H9 (cell line): Measurements from ENCODE around the gene NACC2. TPM values are rescaled to one million over a fixed set of nuclear protein-coding genes. Genes with fewer than 3 reads are reported as not detected.

Experiments
- DNase-seq: peaks from one replicate; pipeline ENCODE4 v3.0.0-alpha.2; 2017
- H2AFZ ChIP-seq: one replicate; pipeline ENCODE4 v1.6.1; 2013; ENCODE audit warnings: mild to moderate bottlenecking, low read length, control low read depth, moderate library complexity
- H2AK5ac ChIP-seq: 2 replicates; pipeline ENCODE4 v1.6.1; 2013; ENCODE audit warnings: low read length, control low read depth, mixed read lengths; ENCODE audit not compliant: insufficient read length
- H2BK120ac ChIP-seq: one replicate; pipeline ENCODE4 v1.6.1; 2013; ENCODE audit warnings: low read depth, mild to moderate bottlenecking, low read length, control low read depth, inconsistent platforms; ENCODE audit not compliant: poor library complexity, severe bottlenecking
- H2BK12ac ChIP-seq: 2 replicates; pipeline ENCODE4 v1.6.1; 2013; ENCODE audit warnings: low read length, control low read depth, mixed read lengths, low read depth; ENCODE audit not compliant: insufficient read length
- H2BK15ac ChIP-seq: 2 replicates; pipeline ENCODE4 v1.6.1; 2013; ENCODE audit warnings: low read depth, low read length, control low read depth
- H2BK20ac ChIP-seq: one replicate; pipeline ENCODE4 v1.6.1; 2013; ENCODE audit warnings: low read depth, mild to moderate bottlenecking, low read length, control low read depth, inconsistent platforms; ENCODE audit not compliant: poor library complexity, severe bottlenecking
- H2BK5ac ChIP-seq: 2 replicates; pipeline ENCODE4 v1.6.1; 2013; ENCODE audit warnings: low read length, control low read depth, mixed read lengths; ENCODE audit not compliant: insufficient read length
- H3K14ac ChIP-seq: 2 replicates; pipeline ENCODE4 v1.6.1; 2013; ENCODE audit warnings: low read length, control low read depth; ENCODE audit not compliant: insufficient read depth
- H3K18ac ChIP-seq: 2 replicates; pipeline ENCODE4 v1.6.1; 2013; ENCODE audit warnings: low read depth, mild to moderate bottlenecking, mixed read lengths, low read length, control low read depth; ENCODE audit not compliant: insufficient read length
- H3K23ac ChIP-seq: 2 replicates; pipeline ENCODE4 v1.6.1; 2013; ENCODE audit warnings: low read length, control low read depth, mixed read lengths, low read depth; ENCODE audit not compliant: insufficient read length
- H3K23me2 ChIP-seq: 2 replicates; pipeline ENCODE4 v1.6.1; 2013; ENCODE audit warnings: low read depth, mild to moderate bottlenecking, mixed read lengths, low read length, control low read depth; ENCODE audit not compliant: insufficient read length, poor library complexity, severe bottlenecking
- H3K27ac ChIP-seq: 2 replicates; pipeline ENCODE4 v1.5.1; 2013; ENCODE audit warnings: low read length, control low read depth, mixed read lengths, low read depth; ENCODE audit not compliant: insufficient read length
- H3K27me3 ChIP-seq: 2 replicates; pipeline ENCODE4 v1.6.1; 2013; ENCODE audit warnings: low read length, control low read depth, inconsistent platforms; ENCODE audit not compliant: insufficient read depth
- H3K4ac ChIP-seq: 2 replicates; pipeline ENCODE4 v1.6.1; 2013; ENCODE audit warnings: low read depth, mild to moderate bottlenecking, control low read depth, inconsistent platforms, low read length, moderate library complexity
- H3K4me1 ChIP-seq: 2 replicates; pipeline ENCODE4 v1.6.1; 2013; ENCODE audit warnings: low read length, control low read depth, inconsistent platforms; ENCODE audit not compliant: insufficient read depth
- H3K4me2 ChIP-seq: 2 replicates; pipeline ENCODE4 v1.6.1; 2013; ENCODE audit warnings: low read length, control low read depth, mixed read lengths; ENCODE audit not compliant: insufficient read length, insufficient read depth
- H3K56ac ChIP-seq: 2 replicates; pipeline ENCODE4 v1.6.1; 2013; ENCODE audit warnings: low read depth, mild to moderate bottlenecking, mixed read lengths, low read length, control low read depth; ENCODE audit not compliant: insufficient read length
- H3K79me1 ChIP-seq: 2 replicates; pipeline ENCODE4 v1.6.1; 2013; ENCODE audit warnings: low read depth, mild to moderate bottlenecking, moderate library complexity, low read length, control low read depth, inconsistent platforms; ENCODE audit not compliant: insufficient read depth, poor library complexity, severe bottlenecking
- H3K79me2 ChIP-seq: 2 replicates; pipeline ENCODE4 v1.6.1; 2013; ENCODE audit warnings: low read length, control low read depth, inconsistent platforms; ENCODE audit not compliant: insufficient read depth
- H3K9ac ChIP-seq: 2 replicates; pipeline ENCODE4 v1.6.1; 2013; ENCODE audit warnings: low read length, control low read depth, mixed read lengths; ENCODE audit not compliant: insufficient read length; ENCODE audit errors: extremely low read depth
- H3K9me3 ChIP-seq: one replicate; pipeline ENCODE4 v1.6.1; 2013; ENCODE audit warnings: low read depth, low read length, inconsistent platforms; ENCODE audit not compliant: control insufficient read depth
- H3T11ph ChIP-seq: one replicate; pipeline ENCODE4 v1.6.1; 2013; ENCODE audit warnings: mild to moderate bottlenecking, low read length, control low read depth, inconsistent platforms
- H4K20me1 ChIP-seq: one replicate; pipeline ENCODE4 v1.6.1; 2013; ENCODE audit not compliant: control insufficient read depth, insufficient read length, insufficient read depth
- H4K5ac ChIP-seq: 2 replicates; pipeline ENCODE4 v1.6.1; 2013; ENCODE audit warnings: low read depth, mild to moderate bottlenecking, mixed read lengths, low read length, control low read depth; ENCODE audit not compliant: insufficient read length
- H4K8ac ChIP-seq: replicated peaks from 2 replicates; pipeline ENCODE4 v1.6.1; 2013; ENCODE audit warnings: low read length, control low read depth, mixed read lengths, low read depth; ENCODE audit not compliant: insufficient read length
- H4K91ac ChIP-seq: 2 replicates; pipeline ENCODE4 v1.6.1; 2013; ENCODE audit warnings: low read depth, mild to moderate bottlenecking, moderate library complexity, mixed read lengths, low read length, control low read depth; ENCODE audit not compliant: insufficient read length
- H3K27ac Mint-ChIP-seq, 3 experiments: 2 replicates in 2 of 3; 3 replicates in 1 of 3; pipeline ENCODE4 v1.8.0; 2020 to 2021; ENCODE audit warnings: mixed read lengths in 3 of 3, mild to moderate bottlenecking in 1 of 3, moderate library complexity in 1 of 3
- H3K27me3 Mint-ChIP-seq: 2 replicates; pipeline ENCODE4 v1.8.0; 2021; ENCODE audit warnings: low read depth, mild to moderate bottlenecking, moderate library complexity, mixed read lengths
- H3K36me3 Mint-ChIP-seq, 3 experiments: 2 replicates in 2 of 3; 3 replicates in 1 of 3; pipeline ENCODE4 v1.8.0; 2020 to 2021; ENCODE audit warnings: low read depth in 3 of 3, mixed read lengths in 3 of 3; ENCODE audit not compliant: insufficient read depth in 1 of 3
- H3K4me1 Mint-ChIP-seq, 2 experiments: 2 replicates each; pipeline ENCODE4 v1.8.0; 2020; ENCODE audit warnings: mixed read lengths in 2 of 2
- H3K4me3 Mint-ChIP-seq, 2 experiments: 2 replicates in 1 of 2; 3 replicates in 1 of 2; pipeline ENCODE4 v1.8.0; 2020 to 2021; ENCODE audit warnings: mild to moderate bottlenecking in 2 of 2, mixed read lengths in 2 of 2, moderate library complexity in 1 of 2
- H3K9me3 Mint-ChIP-seq, 2 experiments: 2 replicates in 1 of 2; 3 replicates in 1 of 2; pipeline ENCODE4 v1.8.0; 2020; ENCODE audit warnings: mild to moderate bottlenecking in 2 of 2, mixed read lengths in 2 of 2, moderate library complexity in 1 of 2
- CTCF ChIP-seq: fragments of 200-600 bp; sonication (generic); conservative IDR thresholded peaks from 3 replicates; pipeline ENCODE4 v1.8.0; 2021; ENCODE audit warnings: antibody characterized with exemption, mild to moderate bottlenecking
- WGBS: extraction: QIAGEN DNeasy Blood & Tissue Kit; methylation state at CpG from one replicate; pipeline ENCODE4 v1.1.7; 2013; ENCODE audit warnings: missing lambda C conversion rate, low lambda C conversion rate, mixed read lengths; ENCODE audit not compliant: insufficient read length; ENCODE audit errors: extremely low coverage; 5-methylcytosine and 5-hydroxymethylcytosine counted together
- total RNA-seq: library from RNA; stranded (reverse); gene quantifications from 2 replicates; pipeline ENCODE4 v1.2.1, GENCODE V29; 2021

NACC2 gene
- total RNA-seq, 1 experiment from 2014 or later, result 11.5 TPM

GRCh38 chr9:136117916-136118319 lies 22.8 kb upstream of the NACC2 start:
- no peak overlapping the region for H2AFZ ChIP-seq
- no peak overlapping the region for H3K27ac ChIP-seq
- WGBS, result no CpG with 5 or more reads among the region's 36 CpGs

More at GRCh38 chr9:136117916-136118319, 22.8 kb upstream of the NACC2 start:
- Histone ChIP-seq H4K20me1 (no peaks in the 10 kb centered on the region), H3K4me1 (no peaks in the 10 kb centered on the region), H3K27me3 (no peaks in the 10 kb centered on the region), H3K79me1 (no peaks in the 10 kb centered on the region), H2BK12ac (no peak overlapping the region), H4K5ac (no peak overlapping the region), H3K4ac (no peak overlapping the region), H2AK5ac (no peak overlapping the region), H4K91ac (no peak overlapping the region), H2BK120ac (no peak overlapping the region), H2BK5ac (no peak overlapping the region), H3K23me2 (no peaks in the 10 kb centered on the region), H3K9me3 (no peaks in the 10 kb centered on the region), H2BK15ac (no peak overlapping the region), H3K4me2 (peak overlapping the region; percentile 65), H3K18ac (no peak overlapping the region), H3K14ac (peak overlapping the region; percentile 60; the same call in 1 of the 2 replicates), H3K9ac (no peak overlapping the region), H3K56ac (no peak overlapping the region), H3T11ph (no peak overlapping the region), H2BK20ac (no peak overlapping the region), H3K79me2 (no peaks in the 10 kb centered on the region), H3K23ac (no peak overlapping the region), H4K8ac (no peak overlapping the region)
- peak overlapping the region; percentile 71 to 80 for H3K4me3 Mint-ChIP-seq
- TF ChIP-seq CTCF, result no peak
- peaks cover 10% of the 10 kb centered on the region for H3K27me3 Mint-ChIP-seq
- no peaks in the 10 kb centered on the region for H3K9me3 Mint-ChIP-seq
- peak overlapping the region in 1 of 3 experiments; percentile 34; a peak in 1 of 7 replicates for H3K27ac Mint-ChIP-seq
- peaks cover 3 to 4% of the 10 kb centered on the region in 2 experiments; a peak in 2 of 4 replicates for H3K4me1 Mint-ChIP-seq
- H3K36me3 Mint-ChIP-seq, result peaks cover 1 to 18% (median 17%) of the 10 kb centered on the region in 3 experiments; a peak in 5 of 7 replicates
- no peak for DNase-seq
